DOHH2 (cell line): ENCODE results near the gene CCDC15.

Experiments used
- H3F3A ChIP-seq: fragments of 200-600 bp; sonication (generic), shearing (Covaris generic); 2 replicates; pipeline ENCODE4 v1.6.0; 2016; ENCODE audit warnings: antibody characterized with exemption, mild to moderate bottlenecking; ENCODE audit not compliant: control insufficient read depth, insufficient read depth
- H3K27ac ChIP-seq: fragments of 200-600 bp; sonication (generic); 2 replicates; pipeline ENCODE4 v1.5.1; 2014; ENCODE audit warnings: low read depth, mild to moderate bottlenecking, low read length, moderate library complexity
- H3K27me3 ChIP-seq: fragments of 200-600 bp; sonication (generic); 2 replicates; pipeline ENCODE4 v1.6.1; 2014; ENCODE audit warnings: mild to moderate bottlenecking, low read length, mixed read lengths; ENCODE audit not compliant: control insufficient read depth
- H3K36me3 ChIP-seq: fragments of 200-600 bp; sonication (generic); 2 replicates; pipeline ENCODE4 v1.6.1; 2014; ENCODE audit warnings: mild to moderate bottlenecking, low read length, moderate library complexity, mixed read lengths; ENCODE audit not compliant: control insufficient read depth
- H3K4me1 ChIP-seq: fragments of 200-600 bp; sonication (generic); 2 replicates; pipeline ENCODE4 v1.6.1; 2014; ENCODE audit warnings: mild to moderate bottlenecking, low read length, mixed read lengths; ENCODE audit not compliant: control insufficient read depth
- H3K4me2 ChIP-seq: fragments of 200-600 bp; sonication (generic); 2 replicates; pipeline ENCODE4 v1.6.0; 2014; ENCODE audit warnings: mild to moderate bottlenecking, low read length, moderate library complexity
- H3K4me3 ChIP-seq: fragments of 200-600 bp; sonication (generic); 2 replicates; pipeline ENCODE4 v1.5.1; 2014; ENCODE audit warnings: mild to moderate bottlenecking, low read length, mixed read lengths
- H3K79me2 ChIP-seq: fragments of 200-600 bp; sonication (generic); 2 replicates; pipeline ENCODE4 v1.6.1; 2014; ENCODE audit warnings: mild to moderate bottlenecking, low read length, mixed read lengths; ENCODE audit not compliant: control insufficient read depth
- H3K9me2 ChIP-seq: fragments of 200-600 bp; sonication (generic); replicated peaks from 2 replicates; pipeline ENCODE4 v1.6.1; 2014; ENCODE audit warnings: mild to moderate bottlenecking, low read length, mixed read lengths; ENCODE audit not compliant: control insufficient read depth
- H3K9me3 ChIP-seq: fragments of 200-600 bp; sonication (generic); 2 replicates; pipeline ENCODE4 v1.6.1; 2014; ENCODE audit warnings: antibody characterized with exemption, low read length, mixed read lengths; ENCODE audit not compliant: control insufficient read depth, insufficient read depth
- H4K20me1 ChIP-seq: fragments of 200-600 bp; sonication (generic); 2 replicates; pipeline ENCODE4 v1.6.0; 2014; ENCODE audit warnings: low read depth, mild to moderate bottlenecking, antibody characterized with exemption, low read length, moderate library complexity; ENCODE audit not compliant: control insufficient read depth, insufficient read depth
- EZH2phosphoT487 ChIP-seq: fragments of 200-600 bp; sonication (generic); IDR thresholded peaks from 2 replicates; pipeline ENCODE4 v1.6.1; 2017; ENCODE audit warnings: borderline replicate concordance, mild to moderate bottlenecking, antibody characterized with exemption, low read length, moderate library complexity, mixed read lengths
- TF ChIP-seq, protein P1 (sequence below): fragments of 200-600 bp; sonication (generic); IDR thresholded peaks from one replicate; pipeline ENCODE4 v1.5.1; 2014; ENCODE audit warnings: antibody characterized with exemption, mild to moderate bottlenecking, low read depth, low read length; ENCODE audit not compliant: poor library complexity, severe bottlenecking

The CCDC15 gene

DNA sequence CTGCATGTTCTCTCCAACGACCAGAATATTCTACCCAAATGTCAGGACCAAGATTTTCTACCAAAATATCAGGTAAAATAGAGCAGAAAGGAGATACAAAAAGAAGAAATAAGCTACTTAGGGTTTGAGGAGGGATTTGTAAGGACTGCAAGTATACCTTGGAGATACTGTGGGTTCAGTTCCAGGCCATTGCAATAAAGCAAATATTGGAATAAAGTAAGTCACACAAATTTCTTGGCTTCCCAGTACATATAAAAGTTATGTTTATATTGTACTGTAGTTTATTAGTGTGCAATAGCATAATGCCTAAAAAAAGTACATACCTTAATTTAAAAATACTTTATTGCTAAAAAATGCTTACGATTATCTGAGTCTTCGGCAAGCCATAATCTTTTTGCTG is 34.1 kb downstream of the CCDC15 start:
- Histone ChIP-seq H3K4me3 (no peak overlapping the region), H3K27ac (no peak overlapping the region), H3K9me2 (no peaks in the 10 kb centered on the region), H4K20me1 (no peaks in the 10 kb centered on the region), H3K36me3 (peaks cover 6% of the 10 kb centered on the region; the same call in 1 of the 2 replicates), H3K4me2 (no peak overlapping the region), H3F3A (no peaks in the 10 kb centered on the region), H3K4me1 (no peaks in the 10 kb centered on the region), H3K27me3 (no peaks in the 10 kb centered on the region), H3K9me3 (no peaks in the 10 kb centered on the region), H3K79me2 (no peaks in the 10 kb centered on the region)
- TF ChIP-seq EZH2phosphoT487: no peak
- TF ChIP-seq, protein P1, sequence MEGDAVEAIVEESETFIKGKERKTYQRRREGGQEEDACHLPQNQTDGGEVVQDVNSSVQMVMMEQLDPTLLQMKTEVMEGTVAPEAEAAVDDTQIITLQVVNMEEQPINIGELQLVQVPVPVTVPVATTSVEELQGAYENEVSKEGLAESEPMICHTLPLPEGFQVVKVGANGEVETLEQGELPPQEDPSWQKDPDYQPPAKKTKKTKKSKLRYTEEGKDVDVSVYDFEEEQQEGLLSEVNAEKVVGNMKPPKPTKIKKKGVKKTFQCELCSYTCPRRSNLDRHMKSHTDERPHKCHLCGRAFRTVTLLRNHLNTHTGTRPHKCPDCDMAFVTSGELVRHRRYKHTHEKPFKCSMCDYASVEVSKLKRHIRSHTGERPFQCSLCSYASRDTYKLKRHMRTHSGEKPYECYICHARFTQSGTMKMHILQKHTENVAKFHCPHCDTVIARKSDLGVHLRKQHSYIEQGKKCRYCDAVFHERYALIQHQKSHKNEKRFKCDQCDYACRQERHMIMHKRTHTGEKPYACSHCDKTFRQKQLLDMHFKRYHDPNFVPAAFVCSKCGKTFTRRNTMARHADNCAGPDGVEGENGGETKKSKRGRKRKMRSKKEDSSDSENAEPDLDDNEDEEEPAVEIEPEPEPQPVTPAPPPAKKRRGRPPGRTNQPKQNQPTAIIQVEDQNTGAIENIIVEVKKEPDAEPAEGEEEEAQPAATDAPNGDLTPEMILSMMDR: no peak

DNA sequence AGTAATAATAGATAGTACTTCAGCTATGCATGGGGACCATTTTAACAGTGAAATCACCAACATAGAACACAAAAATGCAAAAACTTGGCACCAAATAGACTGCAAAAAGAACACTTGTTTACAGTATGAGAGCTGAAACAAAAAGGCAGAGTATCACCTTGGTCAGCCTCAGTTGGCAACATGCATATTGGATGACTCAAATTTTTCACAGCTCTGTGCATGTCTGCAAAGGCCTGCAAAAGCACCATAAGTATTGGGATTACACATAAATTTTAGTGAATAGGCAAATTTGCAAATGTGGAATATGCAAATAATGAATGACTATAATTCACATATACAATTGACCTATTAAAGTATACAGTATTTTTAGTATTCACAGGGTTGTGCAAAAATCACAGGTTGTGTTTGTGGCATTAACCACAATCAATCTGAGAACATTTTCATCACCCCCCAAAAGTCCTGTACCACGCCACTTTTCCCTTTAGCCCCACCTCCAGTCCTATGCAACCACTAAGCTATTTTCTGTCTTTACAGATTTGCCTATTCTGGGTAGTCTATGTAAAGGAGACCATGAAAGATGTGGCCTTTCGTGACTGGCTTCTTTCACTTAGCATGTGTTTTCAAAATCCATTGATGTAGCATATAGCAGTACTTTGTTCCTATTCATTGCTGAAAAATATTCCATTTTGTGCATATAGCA is 47.2 kb downstream of the CCDC15 start:
- Histone ChIP-seq H3K9me2 (no peaks in the 10 kb centered on the region), H3K9me3 (no peaks in the 10 kb centered on the region), H3K36me3 (0 out of 2 replicates have a peak, but pooled peaks cover 3% of the 10 kb centered on the region), H3K27me3 (no peaks in the 10 kb centered on the region), H4K20me1 (no peaks in the 10 kb centered on the region), H3F3A (no peaks in the 10 kb centered on the region), H3K27ac (no peak overlapping the region), H3K79me2 (no peaks in the 10 kb centered on the region), H3K4me3 (no peak overlapping the region), H3K4me1 (no peaks in the 10 kb centered on the region), H3K4me2 (no peak overlapping the region)
- TF ChIP-seq, protein P1: no peak

DNA sequence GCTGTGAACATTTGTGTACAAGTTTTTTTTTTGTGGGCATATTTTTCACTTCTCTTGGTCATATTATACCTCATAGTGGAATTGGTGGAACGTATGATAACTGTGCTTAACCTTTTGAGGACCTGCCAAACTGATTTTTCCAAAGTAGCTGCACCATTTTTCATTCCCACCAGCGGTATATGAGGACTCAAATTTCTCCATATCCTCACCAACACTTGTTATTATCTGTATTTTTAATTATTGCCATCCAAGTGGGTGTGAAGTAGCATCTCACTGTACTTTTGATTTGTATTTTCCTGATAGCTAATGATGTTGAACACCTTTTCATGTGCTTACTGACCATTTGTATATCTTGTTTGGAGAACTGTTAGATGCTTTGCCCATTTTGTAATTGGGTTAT is 47.8 kb downstream of the CCDC15 start:
- Histone ChIP-seq H3K4me2 (no peak overlapping the region), H3K79me2 (no peaks in the 10 kb centered on the region), H3K4me3 (no peak overlapping the region), H3K9me2 (no peaks in the 10 kb centered on the region), H3K9me3 (no peaks in the 10 kb centered on the region), H4K20me1 (no peaks in the 10 kb centered on the region), H3K36me3 (0 out of 2 replicates have a peak, but pooled peaks cover 3% of the 10 kb centered on the region), H3K4me1 (no peaks in the 10 kb centered on the region), H3F3A (no peaks in the 10 kb centered on the region), H3K27ac (no peak overlapping the region), H3K27me3 (no peaks in the 10 kb centered on the region)
- TF ChIP-seq, protein P1: no peak
- TF ChIP-seq EZH2phosphoT487: no peak
